Measurements from ENCODE around the gene CTNND1. TPM values are rescaled to one million over a fixed set of nuclear protein-coding genes. Genes with fewer than 3 reads are reported as not detected.

The CTNND1 gene
- total and polyA plus RNA-seq, 2 donors from 2014 or later, result 52.7 to 272 TPM

GRCh38 chr11:57741132-57742086, 20.2 kb upstream of the CTNND1 start, which contains the start of gene SELENOH:
Gene SELENOH, plus strand, starts transcription at chr11:57741491. Its CDS starts 105 bp downstream, at chr11:57741596.
- H3K9me3 ChIP-seq (ENCODE audit: control insufficient read depth in 2 of 3, insufficient read depth in 1 of 3, low read length in 3 of 3), result no peaks in the 10 kb centered on the region
- peak within 1 kb of the TSS; percentile 88 to 90 for H3K27ac ChIP-seq (ENCODE audit: low read depth in 2 of 2, low read length in 2 of 2)
- FAIRE-seq (peak; percentile 27), DNase-seq (peak; percentile 99)
- peak within 1 kb of the TSS; percentile 79 to 92 (median 90) for H3K4me3 ChIP-seq (ENCODE audit: low read length in 3 of 3)
- H3K27me3 ChIP-seq (ENCODE audit: control insufficient read depth, insufficient read depth, low read length), result no peaks in the 10 kb centered on the region
- intact Hi-C loops (cut with DNase I), result no loop called here
- H3K9ac ChIP-seq (ENCODE audit: low read length in 3 of 3), result peak within 1 kb of the TSS; percentile 89 to 97 (median 91)
- no peak for TF ChIP-seq CTCF (IDR thresholded peaks at IDR 0.05; ENCODE audit: borderline replicate concordance, extremely low read depth, insufficient read depth)
- H3K4me1 ChIP-seq (ENCODE audit: control insufficient read depth in 2 of 3, insufficient read depth in 2 of 3, low read depth in 1 of 3, low read length in 3 of 3), result peaks cover 2 to 13% (median 11%) of the 10 kb centered on the region in 3 donors
- peaks cover 8 to 33% (median 19%) of the 10 kb centered on the region in 3 donors for H3K36me3 ChIP-seq (ENCODE audit: control insufficient read depth in 2 of 3, insufficient read depth in 3 of 3, low read length in 3 of 3)

- Histone ChIP-seq H3K27ac (ENCODE audit: low read depth in 2 of 2, low read length in 2 of 2) (peak overlapping the region; percentile 88 to 90), H3K36me3 (ENCODE audit: control insufficient read depth in 2 of 3, insufficient read depth in 3 of 3, low read length in 3 of 3) (peaks cover 8 to 33% (median 19%) of the 10 kb centered on the region in 3 donors)
- intact Hi-C loops (cut with DNase I), result no loop called here
Observed at GRCh38 chr11:57742087-57742452, 19.5 kb upstream of the CTNND1 start.

DNA sequence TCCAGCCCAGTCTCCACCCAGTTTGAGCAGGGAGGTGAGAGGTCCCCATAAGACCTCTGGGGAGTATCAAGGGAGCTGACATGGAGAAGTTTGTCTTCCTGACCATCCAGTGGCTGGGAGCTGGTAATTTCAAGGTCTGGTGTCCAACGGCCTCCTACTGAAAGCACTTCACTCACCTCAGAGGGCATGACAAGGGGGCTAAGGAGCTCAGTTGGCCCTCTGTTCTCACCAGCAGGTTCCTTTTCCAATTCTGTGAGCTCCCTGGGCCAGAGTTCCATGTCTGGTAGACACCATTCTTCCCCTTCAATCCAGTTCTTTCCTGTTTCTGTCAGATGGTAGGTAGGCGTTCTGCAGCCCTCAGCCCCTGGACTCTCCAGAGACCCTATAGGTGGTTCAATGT, 17.2 kb upstream of the CTNND1 start:
- no peak overlapping the region for H3K9ac ChIP-seq (ENCODE audit: low read length in 3 of 3)
- no peak overlapping the region for H3K27ac ChIP-seq (ENCODE audit: low read depth in 2 of 2, low read length in 2 of 2)
- no peak for DNase-seq
- TF ChIP-seq CTCF (IDR thresholded peaks at IDR 0.05; ENCODE audit: borderline replicate concordance, extremely low read depth, insufficient read depth), result no peak
- intact Hi-C loops (cut with DNase I), result no loop called here
- H3K36me3 ChIP-seq (ENCODE audit: control insufficient read depth in 2 of 3, insufficient read depth in 3 of 3, low read length in 3 of 3), result peaks cover 4 to 20% (median 13%) of the 10 kb centered on the region in 3 donors
- no peaks in the 10 kb centered on the region for H3K27me3 ChIP-seq (ENCODE audit: control insufficient read depth, insufficient read depth, low read length)
- FAIRE-seq, result no peak
- H3K4me1 ChIP-seq (ENCODE audit: control insufficient read depth in 2 of 3, insufficient read depth in 2 of 3, low read depth in 1 of 3, low read length in 3 of 3), result peaks cover 2 to 14% (median 13%) of the 10 kb centered on the region in 3 donors
- H3K4me3 ChIP-seq (ENCODE audit: low read length in 3 of 3), result no peak overlapping the region
- no peaks in the 10 kb centered on the region for H3K9me3 ChIP-seq (ENCODE audit: control insufficient read depth in 2 of 3, insufficient read depth in 1 of 3, low read length in 3 of 3)

More at GRCh38 chr11:57742087-57742452, 19.5 kb upstream of the CTNND1 start:
- no peak for TF ChIP-seq CTCF (IDR thresholded peaks at IDR 0.05; ENCODE audit: borderline replicate concordance, extremely low read depth, insufficient read depth)
- Histone ChIP-seq H3K4me3 (ENCODE audit: low read length in 3 of 3) (peak overlapping the region; percentile 79 to 92 (median 90)), H3K9ac (ENCODE audit: low read length in 3 of 3) (peak overlapping the region; percentile 89 to 97 (median 91)), H3K4me1 (ENCODE audit: control insufficient read depth in 2 of 3, insufficient read depth in 2 of 3, low read depth in 1 of 3, low read length in 3 of 3) (peaks cover 2 to 14% (median 13%) of the 10 kb centered on the region in 3 donors), H3K27me3 (ENCODE audit: control insufficient read depth, insufficient read depth, low read length) (no peaks in the 10 kb centered on the region), H3K9me3 (ENCODE audit: control insufficient read depth in 2 of 3, insufficient read depth in 1 of 3, low read length in 3 of 3) (no peaks in the 10 kb centered on the region)
- FAIRE-seq, result no peak
- no peak for DNase-seq
